Suprapubic skin (tissue), 4 donors: ENCODE data around the gene LARGE1.

Experiments
- POLR2A ChIP-seq, 2 donors: fragments of 450-650 bp; IDR thresholded peaks; one replicate each; pipeline ENCODE4 v1.6.1; 2017; ENCODE audit warnings: antibody characterized with exemption in 2 of 2, mild to moderate bottlenecking in 2 of 2, moderate library complexity in 2 of 2
- POLR2AphosphoS5 ChIP-seq, 3 donors: sonication (generic); formaldehyde crosslinking; IDR thresholded peaks; one replicate each; pipeline ENCODE4 v1.6.1; 2017; ENCODE audit warnings: antibody characterized with exemption in 3 of 3
- TF ChIP-seq, protein P1 (sequence below), 2 donors: fragments of 200-600 bp in 1 of 2; fragments of 450-650 bp in 1 of 2; sonication (generic) in 1 of 2; IDR thresholded peaks; one replicate each; pipeline ENCODE4 v1.5.1; 2016 to 2019; ENCODE audit warnings: antibody characterized with exemption in 2 of 2, mild to moderate bottlenecking in 1 of 2, moderate library complexity in 1 of 2

DNA sequence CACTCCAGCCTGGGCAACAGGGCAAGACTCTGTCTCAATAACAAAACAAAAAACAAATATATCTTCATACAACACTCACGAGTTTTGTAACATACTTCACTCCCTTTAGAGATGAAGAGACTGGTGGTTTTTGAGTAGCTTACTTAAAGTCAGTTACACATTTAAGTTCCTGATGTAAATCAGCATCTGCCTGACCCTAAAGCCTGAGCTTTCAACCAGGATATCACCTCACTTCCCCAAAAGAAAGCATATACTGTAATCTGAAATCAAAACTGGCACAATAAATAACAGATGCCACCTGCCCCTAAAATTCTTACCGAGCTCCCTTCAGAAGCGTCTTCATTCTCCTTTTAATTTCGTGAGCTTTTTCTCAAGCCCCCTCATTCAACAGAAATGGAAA lies 31.5 kb downstream of the LARGE1 start:
- TF ChIP-seq POLR2A (IDR thresholded peaks at IDR 0.05) (no peak), POLR2AphosphoS5 (IDR thresholded peaks at IDR 0.05) (no peak)
- TF ChIP-seq, protein P1, sequence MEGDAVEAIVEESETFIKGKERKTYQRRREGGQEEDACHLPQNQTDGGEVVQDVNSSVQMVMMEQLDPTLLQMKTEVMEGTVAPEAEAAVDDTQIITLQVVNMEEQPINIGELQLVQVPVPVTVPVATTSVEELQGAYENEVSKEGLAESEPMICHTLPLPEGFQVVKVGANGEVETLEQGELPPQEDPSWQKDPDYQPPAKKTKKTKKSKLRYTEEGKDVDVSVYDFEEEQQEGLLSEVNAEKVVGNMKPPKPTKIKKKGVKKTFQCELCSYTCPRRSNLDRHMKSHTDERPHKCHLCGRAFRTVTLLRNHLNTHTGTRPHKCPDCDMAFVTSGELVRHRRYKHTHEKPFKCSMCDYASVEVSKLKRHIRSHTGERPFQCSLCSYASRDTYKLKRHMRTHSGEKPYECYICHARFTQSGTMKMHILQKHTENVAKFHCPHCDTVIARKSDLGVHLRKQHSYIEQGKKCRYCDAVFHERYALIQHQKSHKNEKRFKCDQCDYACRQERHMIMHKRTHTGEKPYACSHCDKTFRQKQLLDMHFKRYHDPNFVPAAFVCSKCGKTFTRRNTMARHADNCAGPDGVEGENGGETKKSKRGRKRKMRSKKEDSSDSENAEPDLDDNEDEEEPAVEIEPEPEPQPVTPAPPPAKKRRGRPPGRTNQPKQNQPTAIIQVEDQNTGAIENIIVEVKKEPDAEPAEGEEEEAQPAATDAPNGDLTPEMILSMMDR (IDR thresholded peaks at IDR 0.05): no peak
